Lung (tissue), 12 donors: ENCODE results near the gene PATE1. TPM values are rescaled to one million over a fixed set of nuclear protein-coding genes. Genes with fewer than 3 reads are reported as not detected.

ENCODE experiments used
- ATAC-seq: fragments of 200-7000 bp; cut with Tn5 transposase; one replicate; pipeline ENCODE4 v1.9.1; 2020; ENCODE audit warnings: moderate number of reproducible peaks; ENCODE audit not compliant: insufficient read depth, low FRiP score
- DNase-seq, 3 donors: peaks; one replicate each; pipeline ENCODE4 v3.0.0-alpha.2; 2013 to 2017
- H3K27ac ChIP-seq, 2 donors: one replicate each; pipeline ENCODE4 v1.5.1; 2013; ENCODE audit warnings: mild to moderate bottlenecking in 2 of 2, moderate library complexity in 2 of 2, control low read depth in 1 of 2, inconsistent platforms in 1 of 2, low read depth in 1 of 2, low read length in 1 of 2
- H3K27me3 ChIP-seq, 3 donors: one replicate each; pipeline ENCODE4 v1.5.1; 2013; ENCODE audit warnings: low read length in 2 of 3; ENCODE audit not compliant: control insufficient read depth in 3 of 3, insufficient read depth in 3 of 3
- H3K36me3 ChIP-seq, 4 donors: one replicate each; pipeline ENCODE4 v1.5.1; 2013; ENCODE audit warnings: low read length in 4 of 4, mild to moderate bottlenecking in 1 of 4, moderate library complexity in 1 of 4; ENCODE audit not compliant: control insufficient read depth in 4 of 4, insufficient read depth in 4 of 4
- H3K4me1 ChIP-seq, 5 donors: one replicate each; pipeline ENCODE4 v1.5.1; 2013; ENCODE audit warnings: low read length in 5 of 5, mild to moderate bottlenecking in 2 of 5, moderate library complexity in 1 of 5; ENCODE audit not compliant: control insufficient read depth in 5 of 5, insufficient read depth in 5 of 5
- H3K4me3 ChIP-seq: one replicate; pipeline ENCODE4 v1.5.1; 2013; ENCODE audit warnings: mild to moderate bottlenecking, control low read depth, moderate library complexity
- H3K9ac ChIP-seq, 2 donors: one replicate each; pipeline ENCODE4 v1.5.1; 2013; ENCODE audit warnings: low read length in 2 of 2, control low read depth in 1 of 2; ENCODE audit not compliant: insufficient read depth in 1 of 2
- H3K9me3 ChIP-seq, 4 donors: one replicate each; pipeline ENCODE4 v1.5.1; 2013; ENCODE audit warnings: low read length in 3 of 4, mild to moderate bottlenecking in 1 of 4, moderate library complexity in 1 of 4; ENCODE audit not compliant: control insufficient read depth in 4 of 4, insufficient read depth in 3 of 4
- WGBS, 2 donors: extraction: QIAGEN DNeasy Blood & Tissue Kit; methylation state at CpG; one replicate each; pipeline ENCODE4 v1.1.7; 2013; 5-methylcytosine and 5-hydroxymethylcytosine counted together
- polyA plus RNA-seq, 2 donors: library from polyadenylated mRNA; stranded (reverse); fragments of 200-250 nt; gene quantifications; one replicate each; pipeline ENCODE4 v1.2.1, GENCODE V29; 2013
- total RNA-seq, 2 donors: library from RNA; depleted of rRNA in 1 of 2; stranded (reverse); fragments of >200 nt in 1 of 2; gene quantifications; one replicate each; pipeline ENCODE4 v1.2.1, GENCODE V29; 2014 to 2021
- TF ChIP-seq, protein P1 (sequence below): IDR thresholded peaks from 2 replicates; pipeline ENCODE4 v1.5.1; 2012; ENCODE audit warnings: mild to moderate bottlenecking; ENCODE audit errors: control extremely low read depth, extremely low read depth
- donor health status: control.
- donor health status: control.
- donor health status: Bipolar disorder and iron deficiency.
- donor health status: healthy.
- donor health status: DM: yes; HTN: yes; CAD: no.

The PATE1 gene
- total and polyA plus RNA-seq, 4 donors = not detected

DNA sequence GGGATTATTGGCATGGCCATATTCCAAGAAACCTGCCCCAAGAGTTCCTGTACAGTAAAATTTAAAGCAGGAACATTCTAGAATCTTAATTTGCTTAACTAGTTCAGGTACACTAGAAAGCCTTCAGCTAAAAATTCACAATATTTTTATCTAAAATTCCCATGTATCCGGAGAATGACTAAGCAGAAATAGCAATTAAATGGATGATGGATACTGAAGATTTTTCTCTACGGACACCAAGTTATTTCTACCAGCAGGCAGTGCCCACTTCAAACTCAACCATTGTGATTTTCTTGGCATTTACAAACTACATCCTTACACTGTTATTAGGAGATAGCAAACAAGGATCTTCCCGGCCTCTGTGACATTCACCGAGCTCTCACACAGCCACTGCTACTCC lies 44.7 kb downstream of the PATE1 start:
- WGBS, 2 donors = 94% methylated on average over 4 of the region's 4 CpGs
- Histone ChIP-seq H3K27ac (no peak overlapping the region), H3K27me3 (no peaks in the 10 kb centered on the region), H3K4me3 (no peak overlapping the region), H3K4me1 (no peaks in the 10 kb centered on the region), H3K9ac (no peak overlapping the region), H3K9me3 (peaks cover 0 to 9% (median 1%) of the 10 kb centered on the region in 4 donors), H3K36me3 (no peaks in the 10 kb centered on the region)
- DNase-seq (no peak), ATAC-seq (no peak)
- TF ChIP-seq, protein P1, sequence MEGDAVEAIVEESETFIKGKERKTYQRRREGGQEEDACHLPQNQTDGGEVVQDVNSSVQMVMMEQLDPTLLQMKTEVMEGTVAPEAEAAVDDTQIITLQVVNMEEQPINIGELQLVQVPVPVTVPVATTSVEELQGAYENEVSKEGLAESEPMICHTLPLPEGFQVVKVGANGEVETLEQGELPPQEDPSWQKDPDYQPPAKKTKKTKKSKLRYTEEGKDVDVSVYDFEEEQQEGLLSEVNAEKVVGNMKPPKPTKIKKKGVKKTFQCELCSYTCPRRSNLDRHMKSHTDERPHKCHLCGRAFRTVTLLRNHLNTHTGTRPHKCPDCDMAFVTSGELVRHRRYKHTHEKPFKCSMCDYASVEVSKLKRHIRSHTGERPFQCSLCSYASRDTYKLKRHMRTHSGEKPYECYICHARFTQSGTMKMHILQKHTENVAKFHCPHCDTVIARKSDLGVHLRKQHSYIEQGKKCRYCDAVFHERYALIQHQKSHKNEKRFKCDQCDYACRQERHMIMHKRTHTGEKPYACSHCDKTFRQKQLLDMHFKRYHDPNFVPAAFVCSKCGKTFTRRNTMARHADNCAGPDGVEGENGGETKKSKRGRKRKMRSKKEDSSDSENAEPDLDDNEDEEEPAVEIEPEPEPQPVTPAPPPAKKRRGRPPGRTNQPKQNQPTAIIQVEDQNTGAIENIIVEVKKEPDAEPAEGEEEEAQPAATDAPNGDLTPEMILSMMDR = no peak

GRCh38 chr11:125797641-125798040 lies 51.6 kb downstream of the PATE1 start:
- no peak overlapping the region for H3K4me3 ChIP-seq
- TF ChIP-seq, protein P1 = no peak
- H3K4me1 ChIP-seq = no peaks in the 10 kb centered on the region
- no peak for ATAC-seq
- 42 to 49% methylated on average over 4 of the region's 4 CpGs for WGBS, 2 donors
- no peaks in the 10 kb centered on the region for H3K27me3 ChIP-seq
- H3K27ac ChIP-seq = no peak overlapping the region
- peaks cover 0 to 13% (median 9%) of the 10 kb centered on the region in 4 donors for H3K9me3 ChIP-seq
- no peak overlapping the region for H3K9ac ChIP-seq
- DNase-seq = no peak
- H3K36me3 ChIP-seq = no peaks in the 10 kb centered on the region

Other genes with a start within 250 kb of the PATE1 start
- gene EI24, start 176.8 kb upstream of the PATE1 start, total RNA-seq = 10 to 100 TPM; 63.6 to 71.1 TPM
- gene EI24, start 176.8 kb upstream of the PATE1 start, polyA plus RNA-seq = 10 to 100 TPM; 36.7 to 84.8 TPM
- 100 to 1,000 TPM; 103 to 136 TPM for gene STT3A, start 153.4 kb upstream of the PATE1 start, total RNA-seq
- 10 to 100 TPM; 49.6 to 99.0 TPM for gene STT3A, start 153.4 kb upstream of the PATE1 start, polyA plus RNA-seq
- gene CHEK1, start 121.1 kb upstream of the PATE1 start, total RNA-seq = 1 to 10 TPM; 5.8 to 6.4 TPM
- gene CHEK1, start 121.1 kb upstream of the PATE1 start, polyA plus RNA-seq = 1 to 10 TPM; 2.3 to 2.4 TPM
- gene ACRV1, start 65.4 kb upstream of the PATE1 start, total RNA-seq = not detected
- gene ACRV1, start 65.4 kb upstream of the PATE1 start, polyA plus RNA-seq = not detected
- not detected for gene PATE2, start 32.5 kb downstream of the PATE1 start, total RNA-seq
- not detected for gene PATE2, start 32.5 kb downstream of the PATE1 start, polyA plus RNA-seq
- not detected for gene PATE3, start 41.8 kb downstream of the PATE1 start, total RNA-seq
- not detected for gene PATE3, start 41.8 kb downstream of the PATE1 start, polyA plus RNA-seq
- gene PATE4, start 87.0 kb downstream of the PATE1 start, total RNA-seq = not detected
- not detected for gene PATE4, start 87.0 kb downstream of the PATE1 start, polyA plus RNA-seq
- 1 to 10 TPM; 1.6 to 2.4 TPM for gene HYLS1, start 141.4 kb downstream of the PATE1 start, total RNA-seq
- gene HYLS1, start 141.4 kb downstream of the PATE1 start, polyA plus RNA-seq = 1 to 10 TPM; 1.5 to 2.6 TPM
- gene PUS3, start 156.9 kb downstream of the PATE1 start, total RNA-seq = 10 to 100 TPM in 1 of 2 donors, 1 to 10 TPM in 1; 6.9 to 11.3 TPM
- 10 to 100 TPM; 10.2 to 15.7 TPM for gene PUS3, start 156.9 kb downstream of the PATE1 start, polyA plus RNA-seq
- gene DDX25, start 158.2 kb downstream of the PATE1 start, total RNA-seq = under 1 TPM; 0.14 to 0.18 TPM
- gene DDX25, start 158.2 kb downstream of the PATE1 start, polyA plus RNA-seq = under 1 TPM; 0.16 to 0.37 TPM
- gene VSIG10L2, start 199.8 kb downstream of the PATE1 start, total RNA-seq = under 1 TPM; 0.18 to 0.43 TPM
- gene VSIG10L2, start 199.8 kb downstream of the PATE1 start, polyA plus RNA-seq = under 1 TPM; 0.26 to 0.33 TPM